ENCODE measurements around the gene TACC2.
"Not testable (repeated sequence)": the region's sequence is repeated elsewhere in the genome, so short reads cannot be mapped to it uniquely, and the experiment has no call there.

Gene TACC2

GRCh38 chr10:122057841-122058413 lies 69.0 kb downstream of the TACC2 start:
- DNase-seq (ENCODE audit: low spot score), result no peak

GRCh38 chr10:122060250-122060649 lies 71.3 kb downstream of the TACC2 start:
- no peak for DNase-seq (ENCODE audit: low spot score)

GRCh38 chr10:122062831-122063674 lies 74.1 kb downstream of the TACC2 start:
- DNase-seq (ENCODE audit: low spot score), result peak; percentile 32

- DNase-seq (ENCODE audit: low spot score), result not testable (repeated sequence)
Measured at GRCh38 chr10:122066337-122066939, 77.5 kb downstream of the TACC2 start.

GRCh38 chr10:122068844-122069243 lies 79.9 kb downstream of the TACC2 start:
- DNase-seq (ENCODE audit: low spot score), result no peak

GRCh38 chr10:122072491-122072890 lies 83.5 kb downstream of the TACC2 start:
- DNase-seq (ENCODE audit: low spot score), result no peak

- DNase-seq (ENCODE audit: low spot score), result no peak
Measured at GRCh38 chr10:122073508-122073907, 84.5 kb downstream of the TACC2 start.

GRCh38 chr10:122075171-122075570 lies 86.2 kb downstream of the TACC2 start:
- no peak for DNase-seq (ENCODE audit: low spot score)

- DNase-seq (ENCODE audit: low spot score), result not testable (repeated sequence)
Measured at GRCh38 chr10:122075876-122076275, 86.9 kb downstream of the TACC2 start.

- DNase-seq (ENCODE audit: low spot score), result no peak
Measured at GRCh38 chr10:122077311-122077875, 88.4 kb downstream of the TACC2 start.

GRCh38 chr10:122078326-122078725 lies 89.4 kb downstream of the TACC2 start:
- no peak for DNase-seq (ENCODE audit: low spot score)

GRCh38 chr10:122078965-122079795 lies 90.2 kb downstream of the TACC2 start:
- no peak for DNase-seq (ENCODE audit: low spot score)

- no peak for DNase-seq (ENCODE audit: low spot score)
Measured at GRCh38 chr10:122082616-122083477, 93.9 kb downstream of the TACC2 start.

- no peak for DNase-seq (ENCODE audit: low spot score)
Measured at GRCh38 chr10:122083478-122084025, 94.6 kb downstream of the TACC2 start.

GRCh38 chr10:122084286-122085041 lies 95.5 kb downstream of the TACC2 start:
- DNase-seq (ENCODE audit: low spot score), result no peak

GRCh38 chr10:122085423-122085911 lies 96.5 kb downstream of the TACC2 start:
- no peak for DNase-seq (ENCODE audit: low spot score)

GRCh38 chr10:122086416-122087240 lies 97.7 kb downstream of the TACC2 start:
- DNase-seq (ENCODE audit: low spot score), result no peak

GRCh38 chr10:122087436-122087835 lies 98.5 kb downstream of the TACC2 start:
- DNase-seq (ENCODE audit: low spot score), result no peak

All from Ammon's horn (tissue), 1 donor.